Activated T-helper 9 cell treated with anti-CD3 and anti-CD28 coated beads, Interleukin-2, amount 50 U/mL, for 16 hours (primary cell): Measurements from ENCODE around the gene GPR4.

Experiments
- DNase-seq: peaks from one replicate; pipeline ENCODE4 v3.0.0-alpha.2; 2020; ENCODE audit warnings: low read depth

The GPR4 gene

DNA sequence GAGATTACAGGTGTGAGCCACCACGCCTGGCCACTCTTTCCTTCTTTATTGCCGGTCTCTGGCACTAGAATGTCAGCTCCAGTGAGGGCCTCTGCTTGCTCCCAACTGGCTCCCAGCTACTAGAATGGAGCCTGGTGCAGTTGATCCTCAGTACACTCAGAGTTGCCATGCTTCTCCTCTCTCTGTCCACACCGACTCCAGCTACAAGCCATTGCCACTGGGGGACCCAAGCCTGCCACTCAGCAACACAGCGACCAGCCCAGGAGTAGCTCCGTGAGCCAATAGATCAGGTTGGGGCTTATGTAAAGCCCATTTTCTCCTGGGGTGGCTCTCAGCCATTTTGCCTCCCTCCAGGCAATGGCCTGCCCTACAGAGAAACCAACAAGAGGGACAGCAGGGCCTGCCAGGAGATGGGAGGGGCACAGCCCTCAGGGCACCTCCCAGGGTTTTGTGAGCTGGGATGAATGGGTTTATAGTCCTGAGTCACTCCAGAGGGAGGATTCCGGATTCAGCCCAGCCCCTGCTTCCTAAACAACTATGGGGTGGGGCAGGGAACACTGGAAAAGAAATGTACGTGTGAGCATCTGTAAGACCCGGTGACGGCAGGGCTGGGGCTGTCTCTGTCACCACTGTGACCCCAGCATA is 53.9 kb downstream of the GPR4 start:
- no peak for DNase-seq

DNA sequence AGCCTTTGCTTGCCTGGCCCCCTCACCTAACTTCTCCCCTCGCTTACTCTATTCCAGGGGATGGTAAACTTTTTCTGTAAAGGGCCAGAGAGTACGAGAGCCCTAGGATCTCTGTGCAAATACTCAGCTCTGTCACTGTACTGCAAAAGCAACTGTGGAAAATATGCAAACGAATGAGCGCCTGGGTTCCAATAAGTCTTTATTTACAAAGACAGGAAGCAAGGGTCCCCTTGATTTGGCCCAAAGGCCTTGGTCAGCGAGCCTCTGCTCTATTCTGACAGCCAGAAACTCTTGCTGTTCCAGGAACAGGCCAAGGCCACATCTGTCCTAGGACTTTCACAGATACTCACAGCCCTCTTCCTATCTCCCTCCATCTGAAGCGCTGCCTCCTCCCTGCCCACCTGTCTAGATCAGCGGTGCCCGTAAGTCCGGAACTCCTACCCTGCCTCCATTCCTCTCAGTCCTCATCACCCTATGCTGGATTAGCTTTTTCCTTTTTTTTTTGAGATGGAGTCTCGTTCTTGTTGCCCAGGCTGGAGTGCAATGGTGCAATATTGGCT is 54.7 kb downstream of the GPR4 start:
- DNase-seq = no peak

DNA sequence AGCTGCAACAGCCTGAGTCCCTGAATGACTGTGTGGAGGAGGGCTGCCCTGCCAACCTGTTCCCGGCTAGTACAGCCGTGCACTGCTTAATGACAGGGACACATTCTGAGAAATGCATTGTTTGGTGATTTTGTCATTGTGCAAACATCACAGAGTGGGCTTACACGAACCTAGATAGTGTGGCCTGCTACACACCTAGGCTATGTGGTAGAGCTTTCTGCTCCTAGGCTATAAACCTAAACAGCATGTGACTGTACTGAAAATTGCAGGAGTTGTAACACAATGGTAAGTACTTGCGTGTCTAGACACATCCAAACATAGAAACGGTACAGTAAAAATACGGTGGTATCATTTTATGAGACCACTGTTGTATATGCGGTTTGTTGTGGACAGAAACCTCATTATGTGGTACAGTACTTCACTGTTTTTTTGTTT is 59.8 kb downstream of the GPR4 start:
- DNase-seq = no peak
